ENCODE measurements around the gene SPRYD3.
"Not testable (repeated sequence)": the region's sequence is repeated elsewhere in the genome, so short reads cannot be mapped to it uniquely, and the experiment has no call there.

The SPRYD3 gene

GRCh38 chr12:53049571-53050318 is 29.4 kb downstream of the SPRYD3 start, which contains the start of gene TNS2:
TSS of gene TNS2 (plus strand) at chr12:53050065. CDS start at chr12:53050186, 121 bp downstream.
- DNase-seq = no peak

- DNase-seq = no peak
These were observed 30.3 kb downstream of the SPRYD3 start for GRCh38 chr12:53048780-53049401.

- no peak for DNase-seq
These were observed 31.0 kb downstream of the SPRYD3 start for GRCh38 chr12:53048033-53048779.

GRCh38 chr12:53047221-53048032 is 31.8 kb downstream of the SPRYD3 start:
- peak; percentile 63 for DNase-seq

- DNase-seq = no peak
These were observed 32.5 kb downstream of the SPRYD3 start for GRCh38 chr12:53046655-53047220.

- no peak for DNase-seq
These were observed 33.5 kb downstream of the SPRYD3 start for GRCh38 chr12:53045696-53046045.

- DNase-seq = no peak
These were observed 34.1 kb downstream of the SPRYD3 start for GRCh38 chr12:53044896-53045695.

GRCh38 chr12:53044052-53044581 is 35.1 kb downstream of the SPRYD3 start:
- no peak for DNase-seq

GRCh38 chr12:53042607-53043454 is 36.4 kb downstream of the SPRYD3 start:
- DNase-seq = no peak

GRCh38 chr12:53039851-53040250 is 39.3 kb downstream of the SPRYD3 start:
- DNase-seq = no peak

GRCh38 chr12:53036802-53037201 is 42.4 kb downstream of the SPRYD3 start:
- no peak for DNase-seq

GRCh38 chr12:53034459-53034858 is 44.7 kb downstream of the SPRYD3 start:
- no peak for DNase-seq

GRCh38 chr12:53033832-53034231 is 45.4 kb downstream of the SPRYD3 start:
- DNase-seq = not testable (repeated sequence)

- no peak for DNase-seq
These were observed 47.6 kb downstream of the SPRYD3 start for GRCh38 chr12:53031616-53032015.

- DNase-seq = not testable (repeated sequence)
These were observed 52.2 kb downstream of the SPRYD3 start for GRCh38 chr12:53027014-53027413.

- DNase-seq = no peak
These were observed 53.9 kb downstream of the SPRYD3 start for GRCh38 chr12:53025250-53025649.

- DNase-seq = no peak
These were observed 64.5 kb downstream of the SPRYD3 start for GRCh38 chr12:53014709-53015108.

All from effector CD4-positive, alpha-beta T cell (primary cell).